H9 (cell line): ENCODE data around the gene PACS1. TPM values are rescaled to one million over a fixed set of nuclear protein-coding genes. Genes with fewer than 3 reads are reported as not detected.

Source experiments
- DNase-seq: peaks from one replicate; pipeline ENCODE4 v3.0.0-alpha.2; 2017
- H2AFZ ChIP-seq: one replicate; pipeline ENCODE4 v1.6.1; 2013; ENCODE audit warnings: mild to moderate bottlenecking, low read length, control low read depth, moderate library complexity
- H2AK5ac ChIP-seq: 2 replicates; pipeline ENCODE4 v1.6.1; 2013; ENCODE audit warnings: low read length, control low read depth, mixed read lengths; ENCODE audit not compliant: insufficient read length
- H2BK120ac ChIP-seq: one replicate; pipeline ENCODE4 v1.6.1; 2013; ENCODE audit warnings: low read depth, mild to moderate bottlenecking, low read length, control low read depth, inconsistent platforms; ENCODE audit not compliant: poor library complexity, severe bottlenecking
- H2BK12ac ChIP-seq: 2 replicates; pipeline ENCODE4 v1.6.1; 2013; ENCODE audit warnings: low read length, control low read depth, mixed read lengths, low read depth; ENCODE audit not compliant: insufficient read length
- H2BK15ac ChIP-seq: 2 replicates; pipeline ENCODE4 v1.6.1; 2013; ENCODE audit warnings: low read depth, low read length, control low read depth
- H2BK20ac ChIP-seq: one replicate; pipeline ENCODE4 v1.6.1; 2013; ENCODE audit warnings: low read depth, mild to moderate bottlenecking, low read length, control low read depth, inconsistent platforms; ENCODE audit not compliant: poor library complexity, severe bottlenecking
- H2BK5ac ChIP-seq: 2 replicates; pipeline ENCODE4 v1.6.1; 2013; ENCODE audit warnings: low read length, control low read depth, mixed read lengths; ENCODE audit not compliant: insufficient read length
- H3K14ac ChIP-seq: 2 replicates; pipeline ENCODE4 v1.6.1; 2013; ENCODE audit warnings: low read length, control low read depth; ENCODE audit not compliant: insufficient read depth
- H3K18ac ChIP-seq: 2 replicates; pipeline ENCODE4 v1.6.1; 2013; ENCODE audit warnings: low read depth, mild to moderate bottlenecking, mixed read lengths, low read length, control low read depth; ENCODE audit not compliant: insufficient read length
- H3K23ac ChIP-seq: 2 replicates; pipeline ENCODE4 v1.6.1; 2013; ENCODE audit warnings: low read length, control low read depth, mixed read lengths, low read depth; ENCODE audit not compliant: insufficient read length
- H3K23me2 ChIP-seq: 2 replicates; pipeline ENCODE4 v1.6.1; 2013; ENCODE audit warnings: low read depth, mild to moderate bottlenecking, mixed read lengths, low read length, control low read depth; ENCODE audit not compliant: insufficient read length, poor library complexity, severe bottlenecking
- H3K27ac ChIP-seq: 2 replicates; pipeline ENCODE4 v1.5.1; 2013; ENCODE audit warnings: low read length, control low read depth, mixed read lengths, low read depth; ENCODE audit not compliant: insufficient read length
- H3K27me3 ChIP-seq: 2 replicates; pipeline ENCODE4 v1.6.1; 2013; ENCODE audit warnings: low read length, control low read depth, inconsistent platforms; ENCODE audit not compliant: insufficient read depth
- H3K4ac ChIP-seq: 2 replicates; pipeline ENCODE4 v1.6.1; 2013; ENCODE audit warnings: low read depth, mild to moderate bottlenecking, control low read depth, inconsistent platforms, low read length, moderate library complexity
- H3K4me1 ChIP-seq: 2 replicates; pipeline ENCODE4 v1.6.1; 2013; ENCODE audit warnings: low read length, control low read depth, inconsistent platforms; ENCODE audit not compliant: insufficient read depth
- H3K4me2 ChIP-seq: 2 replicates; pipeline ENCODE4 v1.6.1; 2013; ENCODE audit warnings: low read length, control low read depth, mixed read lengths; ENCODE audit not compliant: insufficient read length, insufficient read depth
- H3K56ac ChIP-seq: 2 replicates; pipeline ENCODE4 v1.6.1; 2013; ENCODE audit warnings: low read depth, mild to moderate bottlenecking, mixed read lengths, low read length, control low read depth; ENCODE audit not compliant: insufficient read length
- H3K79me1 ChIP-seq: 2 replicates; pipeline ENCODE4 v1.6.1; 2013; ENCODE audit warnings: low read depth, mild to moderate bottlenecking, moderate library complexity, low read length, control low read depth, inconsistent platforms; ENCODE audit not compliant: insufficient read depth, poor library complexity, severe bottlenecking
- H3K79me2 ChIP-seq: 2 replicates; pipeline ENCODE4 v1.6.1; 2013; ENCODE audit warnings: low read length, control low read depth, inconsistent platforms; ENCODE audit not compliant: insufficient read depth
- H3K9ac ChIP-seq: 2 replicates; pipeline ENCODE4 v1.6.1; 2013; ENCODE audit warnings: low read length, control low read depth, mixed read lengths; ENCODE audit not compliant: insufficient read length; ENCODE audit errors: extremely low read depth
- H3K9me3 ChIP-seq: one replicate; pipeline ENCODE4 v1.6.1; 2013; ENCODE audit warnings: low read depth, low read length, inconsistent platforms; ENCODE audit not compliant: control insufficient read depth
- H3T11ph ChIP-seq: one replicate; pipeline ENCODE4 v1.6.1; 2013; ENCODE audit warnings: mild to moderate bottlenecking, low read length, control low read depth, inconsistent platforms
- H4K20me1 ChIP-seq: one replicate; pipeline ENCODE4 v1.6.1; 2013; ENCODE audit not compliant: control insufficient read depth, insufficient read length, insufficient read depth
- H4K5ac ChIP-seq: 2 replicates; pipeline ENCODE4 v1.6.1; 2013; ENCODE audit warnings: low read depth, mild to moderate bottlenecking, mixed read lengths, low read length, control low read depth; ENCODE audit not compliant: insufficient read length
- H4K8ac ChIP-seq: replicated peaks from 2 replicates; pipeline ENCODE4 v1.6.1; 2013; ENCODE audit warnings: low read length, control low read depth, mixed read lengths, low read depth; ENCODE audit not compliant: insufficient read length
- H4K91ac ChIP-seq: 2 replicates; pipeline ENCODE4 v1.6.1; 2013; ENCODE audit warnings: low read depth, mild to moderate bottlenecking, moderate library complexity, mixed read lengths, low read length, control low read depth; ENCODE audit not compliant: insufficient read length
- H3K27ac Mint-ChIP-seq, 3 experiments: 2 replicates in 2 of 3; 3 replicates in 1 of 3; pipeline ENCODE4 v1.8.0; 2020 to 2021; ENCODE audit warnings: mixed read lengths in 3 of 3, mild to moderate bottlenecking in 1 of 3, moderate library complexity in 1 of 3
- H3K27me3 Mint-ChIP-seq: 2 replicates; pipeline ENCODE4 v1.8.0; 2021; ENCODE audit warnings: low read depth, mild to moderate bottlenecking, moderate library complexity, mixed read lengths
- H3K36me3 Mint-ChIP-seq, 3 experiments: 2 replicates in 2 of 3; 3 replicates in 1 of 3; pipeline ENCODE4 v1.8.0; 2020 to 2021; ENCODE audit warnings: low read depth in 3 of 3, mixed read lengths in 3 of 3; ENCODE audit not compliant: insufficient read depth in 1 of 3
- H3K4me1 Mint-ChIP-seq, 2 experiments: 2 replicates each; pipeline ENCODE4 v1.8.0; 2020; ENCODE audit warnings: mixed read lengths in 2 of 2
- H3K4me3 Mint-ChIP-seq, 2 experiments: 2 replicates in 1 of 2; 3 replicates in 1 of 2; pipeline ENCODE4 v1.8.0; 2020 to 2021; ENCODE audit warnings: mild to moderate bottlenecking in 2 of 2, mixed read lengths in 2 of 2, moderate library complexity in 1 of 2
- H3K9me3 Mint-ChIP-seq, 2 experiments: 2 replicates in 1 of 2; 3 replicates in 1 of 2; pipeline ENCODE4 v1.8.0; 2020; ENCODE audit warnings: mild to moderate bottlenecking in 2 of 2, mixed read lengths in 2 of 2, moderate library complexity in 1 of 2
- CTCF ChIP-seq: fragments of 200-600 bp; sonication (generic); conservative IDR thresholded peaks from 3 replicates; pipeline ENCODE4 v1.8.0; 2021; ENCODE audit warnings: antibody characterized with exemption, mild to moderate bottlenecking
- WGBS: extraction: QIAGEN DNeasy Blood & Tissue Kit; methylation state at CpG from one replicate; pipeline ENCODE4 v1.1.7; 2013; ENCODE audit warnings: missing lambda C conversion rate, low lambda C conversion rate, mixed read lengths; ENCODE audit not compliant: insufficient read length; ENCODE audit errors: extremely low coverage; 5-methylcytosine and 5-hydroxymethylcytosine counted together
- total RNA-seq: library from RNA; stranded (reverse); gene quantifications from 2 replicates; pipeline ENCODE4 v1.2.1, GENCODE V29; 2021

Gene PACS1
- total RNA-seq, 1 experiment from 2014 or later, result 35.5 TPM

GRCh38 chr11:66036334-66036710 lies 33.8 kb upstream of the PACS1 start:
- WGBS, result no CpG with 5 or more reads among the region's 5 CpGs

More at GRCh38 chr11:66036334-66036710, 33.8 kb upstream of the PACS1 start:
- Mint-ChIP-seq H3K27ac (no peak overlapping the region), H3K9me3 (peaks cover 18 to 23% of the 10 kb centered on the region in 2 experiments), H3K4me1 (no peaks in the 10 kb centered on the region), H3K36me3 (peaks cover 1 to 6% (median 3%) of the 10 kb centered on the region in 3 experiments; a peak in 5 of 7 replicates), H3K4me3 (no peak overlapping the region), H3K27me3 (peaks cover 21% of the 10 kb centered on the region)
- no peaks in the 10 kb centered on the region for H4K20me1 ChIP-seq
- H2AK5ac ChIP-seq, result no peak overlapping the region
- DNase-seq, result no peak
- no peak overlapping the region; the same call in 1 of the 2 replicates for H2BK15ac ChIP-seq
- H3K14ac ChIP-seq, result no peak overlapping the region
- no peak overlapping the region for H2BK120ac ChIP-seq
- H4K8ac ChIP-seq, result no peak overlapping the region
- H3K27me3 ChIP-seq, result no peaks in the 10 kb centered on the region
- no peak overlapping the region for H2BK12ac ChIP-seq
- no peak overlapping the region for H4K91ac ChIP-seq
- no peak overlapping the region for H3K9ac ChIP-seq
- no peaks in the 10 kb centered on the region for H3K4me1 ChIP-seq
- H4K5ac ChIP-seq, result no peak overlapping the region
- H3K56ac ChIP-seq, result no peak overlapping the region
- no peak overlapping the region for H2BK20ac ChIP-seq
- H3K23me2 ChIP-seq, result no peaks in the 10 kb centered on the region
- no peak overlapping the region for H3K4me2 ChIP-seq
- H3T11ph ChIP-seq, result no peak overlapping the region
- peaks cover 8% of the 10 kb centered on the region for H3K9me3 ChIP-seq
- H3K79me2 ChIP-seq, result no peaks in the 10 kb centered on the region
- H3K27ac ChIP-seq, result no peak overlapping the region
- no peak overlapping the region for H2BK5ac ChIP-seq
- no peak overlapping the region for H3K4ac ChIP-seq
- no peaks in the 10 kb centered on the region for H3K79me1 ChIP-seq
- TF ChIP-seq CTCF, result no peak
- H3K23ac ChIP-seq, result no peak overlapping the region
- H3K18ac ChIP-seq, result no peak overlapping the region
- H2AFZ ChIP-seq, result no peak overlapping the region
